Neural cell (in vitro differentiated cells): ENCODE data around the gene MYADML2. TPM values are rescaled to one million over a fixed set of nuclear protein-coding genes. Genes with fewer than 3 reads are reported as not detected.

Experiments used
- H2AFZ ChIP-seq: fragments of 200-600, 300-800 bp; sonication (generic), shearing (Covaris generic); 2 replicates; pipeline ENCODE4 v1.6.0; 2014; ENCODE audit warnings: low read depth, mild to moderate bottlenecking, antibody characterized with exemption, low read length, moderate library complexity
- H3F3A ChIP-seq: fragments of 200-600 bp; shearing (Covaris generic); 2 replicates; pipeline ENCODE4 v1.6.1; 2016; ENCODE audit warnings: mild to moderate bottlenecking, moderate library complexity, mixed read lengths, antibody characterized with exemption, low read length; ENCODE audit not compliant: insufficient read depth, poor library complexity, severe bottlenecking
- H3K27ac ChIP-seq: fragments of 200-600, 300-800 bp; sonication (generic), shearing (Covaris generic); 2 replicates; pipeline ENCODE4 v1.5.1; 2014; ENCODE audit warnings: mild to moderate bottlenecking, low read length, moderate library complexity
- H3K27me3 ChIP-seq: fragments of 300-800, 200-600 bp; sonication (generic), shearing (Covaris generic); 2 replicates; pipeline ENCODE4 v1.6.0; 2014; ENCODE audit warnings: mild to moderate bottlenecking, low read depth, low read length, moderate library complexity; ENCODE audit not compliant: insufficient read depth
- H3K36me3 ChIP-seq: fragments of 300-800, 200-600 bp; sonication (generic), shearing (Covaris generic); 2 replicates; pipeline ENCODE4 v1.5.1; 2014; ENCODE audit warnings: mild to moderate bottlenecking, antibody characterized with exemption, low read length, moderate library complexity; ENCODE audit not compliant: insufficient read depth
- H3K4me2 ChIP-seq: fragments of 300-800, 200-600 bp; sonication (generic), shearing (Covaris generic); 2 replicates; pipeline ENCODE4 v1.6.0; 2014; ENCODE audit warnings: mild to moderate bottlenecking, low read length
- H3K4me3 ChIP-seq: fragments of 300-800, 200-600 bp; sonication (generic), shearing (Covaris generic); 2 replicates; pipeline ENCODE4 v1.5.1; 2014; ENCODE audit warnings: mild to moderate bottlenecking, low read length, moderate library complexity
- H3K79me2 ChIP-seq: fragments of 200-600 bp; shearing (Covaris generic); replicated peaks from 2 replicates; pipeline ENCODE4 v1.6.0; 2014; ENCODE audit warnings: mild to moderate bottlenecking, low read length, moderate library complexity; ENCODE audit not compliant: insufficient read depth
- H3K9ac ChIP-seq: fragments of 300-800, 200-600 bp; sonication (generic), shearing (Covaris generic); 2 replicates; pipeline ENCODE4 v1.6.1; 2016; ENCODE audit warnings: mild to moderate bottlenecking, low read length, mixed read lengths
- H3K9me2 ChIP-seq: fragments of 200-600 bp; shearing (Covaris generic); 2 replicates; pipeline ENCODE4 v1.6.1; 2016; ENCODE audit warnings: mild to moderate bottlenecking, low read length, mixed read lengths; ENCODE audit not compliant: insufficient read depth
- H3K9me3 ChIP-seq: fragments of 200-600, 300-800 bp; sonication (generic), shearing (Covaris generic); 2 replicates; pipeline ENCODE4 v1.6.1; 2016; ENCODE audit warnings: mild to moderate bottlenecking, mixed run types, low read length, moderate library complexity, mixed read lengths
- H4K20me1 ChIP-seq: fragments of 200-600 bp; shearing (Covaris generic); 2 replicates; pipeline ENCODE4 v1.6.1; 2016; ENCODE audit warnings: mild to moderate bottlenecking, mixed run types; ENCODE audit not compliant: insufficient read depth
- CTCF ChIP-seq: fragments of 450-650 bp; IDR thresholded peaks from 2 replicates; pipeline ENCODE4 v1.5.1; 2014; ENCODE audit warnings: antibody characterized with exemption, mild to moderate bottlenecking, moderate library complexity; ENCODE audit not compliant: poor library complexity, severe bottlenecking
- EP300 ChIP-seq: fragments of 450-650 bp; conservative IDR thresholded peaks from 2 replicates; pipeline ENCODE4 v1.6.1; 2014; ENCODE audit warnings: antibody characterized with exemption, mild to moderate bottlenecking, moderate library complexity; ENCODE audit not compliant: poor library complexity, severe bottlenecking
- EZH2 ChIP-seq: fragments of 200-600, 300-800 bp; shearing (Covaris generic), sonication (generic); IDR thresholded peaks from 2 replicates; pipeline ENCODE4 v1.6.1; 2014; ENCODE audit warnings: antibody characterized with exemption, low read length, borderline replicate concordance, mild to moderate bottlenecking; ENCODE audit not compliant: insufficient read depth, poor library complexity, severe bottlenecking
- MXI1 ChIP-seq: fragments of 450-650 bp; conservative IDR thresholded peaks from 2 replicates; pipeline ENCODE4 v1.6.1; 2014; ENCODE audit warnings: antibody characterized with exemption, mild to moderate bottlenecking; ENCODE audit not compliant: poor library complexity, severe bottlenecking
- POLR2AphosphoS5 ChIP-seq: IDR thresholded peaks from 2 replicates; pipeline ENCODE4 v1.6.1; 2012
- RAD21 ChIP-seq: fragments of 450-650 bp; conservative IDR thresholded peaks from 2 replicates; pipeline ENCODE4 v1.6.1; 2014; ENCODE audit warnings: antibody characterized with exemption, mild to moderate bottlenecking, moderate library complexity
- SMC3 ChIP-seq: fragments of 450-650 bp; conservative IDR thresholded peaks from 2 replicates; pipeline ENCODE4 v1.6.1; 2014; ENCODE audit warnings: antibody characterized with exemption, mild to moderate bottlenecking, moderate library complexity; ENCODE audit not compliant: poor library complexity
- TAF1 ChIP-seq: IDR thresholded peaks from 2 replicates; pipeline ENCODE4 v1.6.1; 2012; ENCODE audit warnings: low read depth
- polyA plus RNA-seq: library from polyadenylated mRNA; depleted of rRNA; stranded (reverse); fragments of >200 nt; gene quantifications from 2 replicates; pipeline ENCODE4 v1.2.3, GENCODE V29; 2014
- TF ChIP-seq, protein P1 (sequence below): IDR thresholded peaks from 2 replicates; pipeline ENCODE4 v1.6.1; 2012; ENCODE audit warnings: borderline replicate concordance

MYADML2 gene
- polyA plus RNA-seq, 1 donor from 2014 or later, result 1.1 TPM

GRCh38 chr17:81921537-81921862, 25.5 kb downstream of the MYADML2 start:
- no peaks in the 10 kb centered on the region for H3K36me3 ChIP-seq
- H3K27ac ChIP-seq, result no peak overlapping the region
- no peak overlapping the region for H3K4me2 ChIP-seq
- H3K9me2 ChIP-seq, result no peaks in the 10 kb centered on the region
- no peak overlapping the region for H3K9ac ChIP-seq
- H3K4me3 ChIP-seq, result no peak overlapping the region
- no peaks in the 10 kb centered on the region for H3K27me3 ChIP-seq
- no peaks in the 10 kb centered on the region for H3K9me3 ChIP-seq
- H2AFZ ChIP-seq, result no peak overlapping the region
- no peaks in the 10 kb centered on the region for H3F3A ChIP-seq
- peaks cover 32% of the 10 kb centered on the region for H3K79me2 ChIP-seq
- TF ChIP-seq SMC3 (no peak), RAD21 (no peak), EZH2 (no peak), MXI1 (no peak), POLR2AphosphoS5 (no peak), EP300 (no peak), CTCF (no peak), TAF1 (no peak)
- TF ChIP-seq, protein P1, sequence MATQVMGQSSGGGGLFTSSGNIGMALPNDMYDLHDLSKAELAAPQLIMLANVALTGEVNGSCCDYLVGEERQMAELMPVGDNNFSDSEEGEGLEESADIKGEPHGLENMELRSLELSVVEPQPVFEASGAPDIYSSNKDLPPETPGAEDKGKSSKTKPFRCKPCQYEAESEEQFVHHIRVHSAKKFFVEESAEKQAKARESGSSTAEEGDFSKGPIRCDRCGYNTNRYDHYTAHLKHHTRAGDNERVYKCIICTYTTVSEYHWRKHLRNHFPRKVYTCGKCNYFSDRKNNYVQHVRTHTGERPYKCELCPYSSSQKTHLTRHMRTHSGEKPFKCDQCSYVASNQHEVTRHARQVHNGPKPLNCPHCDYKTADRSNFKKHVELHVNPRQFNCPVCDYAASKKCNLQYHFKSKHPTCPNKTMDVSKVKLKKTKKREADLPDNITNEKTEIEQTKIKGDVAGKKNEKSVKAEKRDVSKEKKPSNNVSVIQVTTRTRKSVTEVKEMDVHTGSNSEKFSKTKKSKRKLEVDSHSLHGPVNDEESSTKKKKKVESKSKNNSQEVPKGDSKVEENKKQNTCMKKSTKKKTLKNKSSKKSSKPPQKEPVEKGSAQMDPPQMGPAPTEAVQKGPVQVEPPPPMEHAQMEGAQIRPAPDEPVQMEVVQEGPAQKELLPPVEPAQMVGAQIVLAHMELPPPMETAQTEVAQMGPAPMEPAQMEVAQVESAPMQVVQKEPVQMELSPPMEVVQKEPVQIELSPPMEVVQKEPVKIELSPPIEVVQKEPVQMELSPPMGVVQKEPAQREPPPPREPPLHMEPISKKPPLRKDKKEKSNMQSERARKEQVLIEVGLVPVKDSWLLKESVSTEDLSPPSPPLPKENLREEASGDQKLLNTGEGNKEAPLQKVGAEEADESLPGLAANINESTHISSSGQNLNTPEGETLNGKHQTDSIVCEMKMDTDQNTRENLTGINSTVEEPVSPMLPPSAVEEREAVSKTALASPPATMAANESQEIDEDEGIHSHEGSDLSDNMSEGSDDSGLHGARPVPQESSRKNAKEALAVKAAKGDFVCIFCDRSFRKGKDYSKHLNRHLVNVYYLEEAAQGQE, result no peak
- no peaks in the 10 kb centered on the region for H4K20me1 ChIP-seq

- Histone ChIP-seq H4K20me1 (no peaks in the 10 kb centered on the region), H3F3A (no peaks in the 10 kb centered on the region), H3K9me2 (no peaks in the 10 kb centered on the region), H3K9me3 (no peaks in the 10 kb centered on the region), H3K4me3 (no peak overlapping the region), H3K27ac (no peak overlapping the region), H3K79me2 (peaks cover 26% of the 10 kb centered on the region), H3K4me2 (no peak overlapping the region), H3K9ac (no peak overlapping the region), H2AFZ (no peak overlapping the region), H3K27me3 (no peaks in the 10 kb centered on the region), H3K36me3 (no peaks in the 10 kb centered on the region)
- TF ChIP-seq EP300, result no peak
- TF ChIP-seq POLR2AphosphoS5, result no peak
- TF ChIP-seq, protein P1, result no peak
- TF ChIP-seq SMC3, result no peak
- no peak for TF ChIP-seq EZH2
These were observed 26.2 kb downstream of the MYADML2 start for GRCh38 chr17:81920612-81921536.
